Neuronal stem cell (in vitro differentiated cells): ENCODE measurements around the gene TMC4.
"Not testable (repeated sequence)": the region's sequence is repeated elsewhere in the genome, so short reads cannot be mapped to it uniquely, and the experiment has no call there.

Experiments
- DNase-seq: peaks from one replicate; pipeline ENCODE4 v3.0.0-alpha.2; 2013; ENCODE audit warnings: low spot score
- H2AFZ ChIP-seq: one replicate; pipeline ENCODE4 v1.6.1; 2013; ENCODE audit warnings: mild to moderate bottlenecking, low read length, inconsistent platforms
- H2AK5ac ChIP-seq: 2 replicates; pipeline ENCODE4 v1.6.1; 2013; ENCODE audit warnings: low read depth, mild to moderate bottlenecking, inconsistent platforms, low read length, moderate library complexity, mixed read lengths
- H2BK120ac ChIP-seq: 2 replicates; pipeline ENCODE4 v1.6.1; 2013; ENCODE audit warnings: low read depth, mild to moderate bottlenecking, inconsistent platforms, low read length, moderate library complexity, mixed read lengths
- H2BK12ac ChIP-seq: one replicate; pipeline ENCODE4 v1.6.1; 2013; ENCODE audit warnings: low read length, inconsistent platforms
- H2BK15ac ChIP-seq: 2 replicates; pipeline ENCODE4 v1.6.1; 2013; ENCODE audit warnings: mild to moderate bottlenecking, low read length, inconsistent platforms, mixed read lengths
- H2BK5ac ChIP-seq: one replicate; pipeline ENCODE4 v1.6.1; 2013; ENCODE audit warnings: inconsistent platforms, mild to moderate bottlenecking, low read length, moderate library complexity
- H3K14ac ChIP-seq: one replicate; pipeline ENCODE4 v1.6.1; 2013; ENCODE audit warnings: low read length, inconsistent platforms
- H3K18ac ChIP-seq: 2 replicates; pipeline ENCODE4 v1.6.1; 2013; ENCODE audit warnings: low read length, inconsistent platforms
- H3K23ac ChIP-seq: 2 replicates; pipeline ENCODE4 v1.6.1; 2013; ENCODE audit warnings: low read depth, mild to moderate bottlenecking, mixed read lengths, low read length, inconsistent platforms; ENCODE audit not compliant: poor library complexity
- H3K27ac ChIP-seq: replicated peaks from 3 replicates; pipeline ENCODE4 v1.5.1; 2013; ENCODE audit warnings: low read length, inconsistent platforms
- H3K27me3 ChIP-seq, 3 experiments: 2 replicates each; pipeline ENCODE4 v1.6.1; 2013; ENCODE audit warnings: low read length in 3 of 3, mild to moderate bottlenecking in 2 of 3, inconsistent platforms in 1 of 3, low read depth in 1 of 3, mixed read lengths in 1 of 3, moderate library complexity in 1 of 3; ENCODE audit not compliant: control insufficient read depth in 3 of 3, insufficient read depth in 3 of 3
- H3K36me3 ChIP-seq, 2 donors: replicated peaks in 1 of 2; 2 replicates each; pipeline ENCODE4 v1.6.1; 2013; ENCODE audit warnings: low read length in 2 of 2; ENCODE audit not compliant: control insufficient read depth in 2 of 2, insufficient read depth in 2 of 2
- H3K4ac ChIP-seq: 2 replicates; pipeline ENCODE4 v1.6.1; 2013; ENCODE audit warnings: inconsistent platforms, mild to moderate bottlenecking, low read length, moderate library complexity
- H3K4me1 ChIP-seq, 2 donors: 1 replicate in 1 of 2; 2 replicates in 1 of 2; pipeline ENCODE4 v1.6.1; 2013; ENCODE audit warnings: low read length in 2 of 2, low read depth in 1 of 2; ENCODE audit not compliant: control insufficient read depth in 2 of 2, insufficient read depth in 1 of 2
- H3K4me2 ChIP-seq: one replicate; pipeline ENCODE4 v1.6.1; 2013; ENCODE audit warnings: mild to moderate bottlenecking, low read length, inconsistent platforms; ENCODE audit not compliant: insufficient read depth, poor library complexity, severe bottlenecking
- H3K4me3 ChIP-seq, 2 donors: 2 replicates each; pipeline ENCODE4 v1.5.1; 2013; ENCODE audit warnings: low read length in 2 of 2, mild to moderate bottlenecking in 2 of 2, inconsistent platforms in 1 of 2, moderate library complexity in 1 of 2
- H3K79me1 ChIP-seq: one replicate; pipeline ENCODE4 v1.6.1; 2013; ENCODE audit warnings: low read depth, mild to moderate bottlenecking, inconsistent platforms, low read length, moderate library complexity
- H3K9ac ChIP-seq: one replicate; pipeline ENCODE4 v1.6.1; 2013; ENCODE audit warnings: mild to moderate bottlenecking, low read depth, low read length, inconsistent platforms; ENCODE audit not compliant: poor library complexity
- H3K9me3 ChIP-seq, 2 donors: replicated peaks in 1 of 2; 2 replicates each; pipeline versions ENCODE3 to v1.6.1; 2013; ENCODE audit warnings: low read length in 2 of 2, mild to moderate bottlenecking in 2 of 2, inconsistent platforms in 1 of 2, low read depth in 1 of 2, mixed read lengths in 1 of 2, moderate library complexity in 1 of 2; ENCODE audit not compliant: control insufficient read depth in 2 of 2, insufficient read depth in 1 of 2
- H4K8ac ChIP-seq: one replicate; pipeline ENCODE4 v1.6.1; 2013; ENCODE audit warnings: low read depth, mild to moderate bottlenecking, inconsistent platforms, low read length, moderate library complexity
- H4K91ac ChIP-seq: one replicate; pipeline ENCODE4 v1.6.1; 2013; ENCODE audit warnings: low read length, low read depth, mild to moderate bottlenecking, inconsistent platforms; ENCODE audit not compliant: poor library complexity
- WGBS, 2 donors: extraction: QIAGEN DNeasy Blood & Tissue Kit; methylation state at CpG; one replicate each; pipeline ENCODE4 v1.1.7; 2013; ENCODE audit warnings: missing lambda C conversion rate in 2 of 2, mixed read lengths in 1 of 2; ENCODE audit not compliant: insufficient read length in 2 of 2, insufficient replicate concordance in 1 of 2; ENCODE audit errors: extremely low coverage in 2 of 2; 5-methylcytosine and 5-hydroxymethylcytosine counted together

Gene TMC4

GRCh38 chr19:54186934-54187381 lies 14.0 kb upstream of the TMC4 start:
- peaks cover 14% of the 10 kb centered on the region for H3K79me1 ChIP-seq
- peaks cover 18 to 38% of the 10 kb centered on the region in 2 donors for H3K36me3 ChIP-seq
- no peak overlapping the region for H3K4ac ChIP-seq
- no peak overlapping the region for H2BK12ac ChIP-seq
- no peak overlapping the region for H3K4me3 ChIP-seq
- H4K91ac ChIP-seq, result no peak overlapping the region
- no peak overlapping the region for H3K27ac ChIP-seq
- H3K9ac ChIP-seq, result peak overlapping the region; percentile 67
- no peak overlapping the region for H2AFZ ChIP-seq
- peak overlapping the region; percentile 47 for H2AK5ac ChIP-seq
- H3K4me2 ChIP-seq, result no peak overlapping the region
- H3K14ac ChIP-seq, result no peak overlapping the region
- no peak for DNase-seq
- no peak overlapping the region for H2BK15ac ChIP-seq
- no peak overlapping the region for H2BK120ac ChIP-seq
- peaks cover 5% of the 10 kb centered on the region in 2 donors for H3K4me1 ChIP-seq
- no peak overlapping the region for H2BK5ac ChIP-seq
- H3K27me3 ChIP-seq, result no peaks in the 10 kb centered on the region
- H3K9me3 ChIP-seq, result no peaks in the 10 kb centered on the region
- no CpG with 5 or more reads among the region's 11 CpGs for WGBS, 2 donors
- H3K18ac ChIP-seq, result no peak overlapping the region
- H3K23ac ChIP-seq, result no peak overlapping the region
- no peak overlapping the region for H4K8ac ChIP-seq

DNA sequence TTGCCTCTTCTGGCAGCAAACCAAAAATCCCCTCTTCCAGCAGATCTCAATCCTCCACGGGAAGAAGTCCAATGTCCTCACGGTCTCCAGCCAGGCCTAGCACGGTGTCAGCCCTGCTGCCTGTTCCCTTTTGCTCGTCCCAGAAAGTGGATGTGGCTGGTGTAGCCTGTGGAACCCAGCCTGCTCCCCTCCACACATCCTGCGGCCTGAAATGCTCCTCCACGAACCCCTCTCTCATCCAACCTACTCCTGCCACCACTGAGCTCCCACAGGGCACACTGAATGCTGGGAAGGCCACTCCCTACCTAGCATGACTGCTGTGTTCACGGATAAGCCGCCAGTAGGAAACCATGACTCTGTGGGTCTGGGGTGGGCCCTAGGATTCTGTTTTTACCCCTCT lies 13.4 kb upstream of the TMC4 start:
- peaks cover 0 to 4% of the 10 kb centered on the region in 2 donors for H3K4me1 ChIP-seq
- no peak overlapping the region for H4K91ac ChIP-seq
- H3K4me2 ChIP-seq, result no peak overlapping the region
- no peak overlapping the region for H4K8ac ChIP-seq
- no peak overlapping the region for H2BK15ac ChIP-seq
- peaks cover 11% of the 10 kb centered on the region for H3K79me1 ChIP-seq
- no CpG with 5 or more reads among the region's 8 CpGs for WGBS, 2 donors
- no peak overlapping the region for H3K18ac ChIP-seq
- DNase-seq, result no peak
- H3K27me3 ChIP-seq, result no peaks in the 10 kb centered on the region
- H2AFZ ChIP-seq, result no peak overlapping the region
- H2BK120ac ChIP-seq, result no peak overlapping the region
- no peak overlapping the region for H3K23ac ChIP-seq
- H3K9ac ChIP-seq, result peak overlapping the region; percentile 50
- H3K9me3 ChIP-seq, result no peaks in the 10 kb centered on the region
- H3K14ac ChIP-seq, result no peak overlapping the region
- H2BK5ac ChIP-seq, result no peak overlapping the region
- no peak overlapping the region for H2AK5ac ChIP-seq
- H3K4me3 ChIP-seq, result peak overlapping the region in 1 of 2 donors; percentile 36
- H3K4ac ChIP-seq, result no peak overlapping the region
- peaks cover 18 to 38% of the 10 kb centered on the region in 2 donors for H3K36me3 ChIP-seq
- no peak overlapping the region for H3K27ac ChIP-seq
- H2BK12ac ChIP-seq, result no peak overlapping the region

GRCh38 chr19:54183431-54183830 lies 10.5 kb upstream of the TMC4 start:
- peak overlapping the region; percentile 61 for H3K9ac ChIP-seq
- no peak overlapping the region for H4K8ac ChIP-seq
- H2BK12ac ChIP-seq, result no peak overlapping the region
- no peaks in the 10 kb centered on the region for H3K9me3 ChIP-seq
- no peak overlapping the region for H2BK5ac ChIP-seq
- no peak overlapping the region for H4K91ac ChIP-seq
- H2AK5ac ChIP-seq, result no peak overlapping the region
- no peak overlapping the region for H3K18ac ChIP-seq
- H3K4me1 ChIP-seq, result peaks cover 12 to 21% of the 10 kb centered on the region in 2 donors
- H3K14ac ChIP-seq, result no peak overlapping the region
- H2BK120ac ChIP-seq, result no peak overlapping the region
- H2AFZ ChIP-seq, result no peak overlapping the region
- H2BK15ac ChIP-seq, result no peak overlapping the region
- no peaks in the 10 kb centered on the region for H3K27me3 ChIP-seq
- no peak for DNase-seq
- H3K4ac ChIP-seq, result no peak overlapping the region
- H3K4me2 ChIP-seq, result no peak overlapping the region
- peaks cover 30 to 55% of the 10 kb centered on the region in 2 donors for H3K36me3 ChIP-seq
- no CpG with 5 or more reads among the region's 11 CpGs for WGBS, 2 donors
- H3K27ac ChIP-seq, result no peak overlapping the region
- H3K4me3 ChIP-seq, result peak overlapping the region in 1 of 2 donors; percentile 8
- H3K23ac ChIP-seq, result peak overlapping the region; percentile 90
- H3K79me1 ChIP-seq, result peaks cover 9% of the 10 kb centered on the region

- Histone ChIP-seq H3K36me3 (peaks cover 32 to 55% of the 10 kb centered on the region in 2 donors), H3K4me1 (peaks cover 8 to 23% of the 10 kb centered on the region in 2 donors)
- H4K8ac ChIP-seq, H3K23ac ChIP-seq, H4K91ac ChIP-seq, H3K4ac ChIP-seq, H3K9ac ChIP-seq, H3K79me1 ChIP-seq, H3K9me3 ChIP-seq, H2BK12ac ChIP-seq, H2AK5ac ChIP-seq, H3K18ac ChIP-seq, H3K14ac ChIP-seq, H3K4me2 ChIP-seq, H3K4me3 ChIP-seq, H3K27me3 ChIP-seq, H2BK15ac ChIP-seq, H3K27ac ChIP-seq, H2BK120ac ChIP-seq, H2BK5ac ChIP-seq, DNase-seq, H2AFZ ChIP-seq: not testable (repeated sequence)
- no CpG with 5 or more reads among the region's 3 CpGs for WGBS, 2 donors
Observed at GRCh38 chr19:54181894-54182293, 8.9 kb upstream of the TMC4 start.
